ENCODE data around the gene STAU1. TPM values are rescaled to one million over a fixed set of nuclear protein-coding genes. Genes with fewer than 3 reads are reported as not detected.
"Not testable (repeated sequence)": the region's sequence is repeated elsewhere in the genome, so short reads cannot be mapped to it uniquely, and the experiment has no call there.

STAU1 gene
- total and polyA plus RNA-seq, 4 donors = 39.1 to 81.3 (median 60.1) TPM

DNA sequence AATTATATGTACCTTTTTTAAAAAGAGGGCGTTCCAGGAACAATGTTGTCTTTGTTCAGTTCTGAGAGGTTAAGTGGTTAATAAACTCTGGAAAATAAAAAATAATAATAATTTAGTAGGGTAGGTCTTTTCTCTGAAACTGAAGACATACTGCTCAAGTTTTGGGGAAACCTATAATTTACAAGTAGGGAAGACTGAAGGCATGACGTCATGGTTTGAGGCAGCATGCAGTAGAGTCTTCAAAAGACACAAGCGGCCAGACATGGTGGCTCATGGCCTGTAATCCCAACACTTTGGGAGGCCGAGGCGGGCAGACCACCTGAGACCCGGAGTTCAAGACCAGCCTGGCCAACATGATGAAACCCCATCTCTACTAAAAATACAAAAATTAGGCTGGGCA is 14.0 kb downstream of the STAU1 start:
- Histone ChIP-seq H3K9me3 (ENCODE audit: control insufficient read depth, low read length) (no peaks in the 10 kb centered on the region), H3K4me1 (ENCODE audit: control insufficient read depth in 1 of 2, insufficient read depth in 2 of 2, low read length in 2 of 2) (peaks cover 0 to 5% of the 10 kb centered on the region in 2 donors), H3K4me3 (ENCODE audit: low read length in 2 of 2) (no peak overlapping the region), H3K36me3 (ENCODE audit: control insufficient read depth in 1 of 2, insufficient read depth in 2 of 2, low read length in 1 of 2) (peaks cover 0 to 2% of the 10 kb centered on the region in 2 donors), H3K27ac (ENCODE audit: low read depth in 1 of 2, low read length in 2 of 2) (no peak overlapping the region), H3K27me3 (ENCODE audit: control insufficient read depth in 1 of 2, insufficient read depth in 2 of 2, low read length in 1 of 2) (no peaks in the 10 kb centered on the region)
- ATAC-seq (ENCODE audit: low FRiP score) = no peak
- intact Hi-C loops (cut with DNase I) = no loop called here
- peak in 1 of 2 donors; percentile 44 for DNase-seq
- WGBS, 2 donors = 94 to 95% methylated on average over 6 of the region's 6 CpGs

DNA sequence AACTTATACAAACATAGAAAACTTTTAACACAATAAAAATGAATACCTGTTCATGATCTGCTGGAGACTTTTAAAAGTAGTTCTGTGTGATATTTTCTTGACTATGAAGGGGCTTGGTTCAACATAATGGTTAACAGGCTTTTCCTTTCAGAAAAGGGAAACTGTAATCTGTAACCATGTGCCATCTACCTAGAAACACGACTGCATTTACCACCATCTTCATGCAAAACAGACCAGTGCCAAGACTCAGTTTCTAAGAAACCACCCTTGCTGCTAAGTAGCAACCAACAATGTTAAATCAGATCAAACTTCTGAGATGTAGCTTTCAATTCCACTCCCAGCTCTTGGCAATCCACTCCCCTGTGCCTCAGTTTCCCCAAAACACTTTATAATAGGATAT is 15.7 kb downstream of the STAU1 start:
- 23 to 28% methylated on average over 1 of the region's 1 CpG for WGBS, 2 donors
- intact Hi-C loops (cut with DNase I) = no loop called here
- no peak overlapping the region for H3K4me3 ChIP-seq (ENCODE audit: low read length in 2 of 2)
- no peak overlapping the region for H3K27ac ChIP-seq (ENCODE audit: low read depth in 1 of 2, low read length in 2 of 2)
- no peaks in the 10 kb centered on the region for H3K27me3 ChIP-seq (ENCODE audit: control insufficient read depth in 1 of 2, insufficient read depth in 2 of 2, low read length in 1 of 2)
- no peaks in the 10 kb centered on the region for H3K9me3 ChIP-seq (ENCODE audit: control insufficient read depth, low read length)
- peaks cover 0 to 2% of the 10 kb centered on the region in 2 donors for H3K36me3 ChIP-seq (ENCODE audit: control insufficient read depth in 1 of 2, insufficient read depth in 2 of 2, low read length in 1 of 2)
- peaks cover 0 to 8% of the 10 kb centered on the region in 2 donors for H3K4me1 ChIP-seq (ENCODE audit: control insufficient read depth in 1 of 2, insufficient read depth in 2 of 2, low read length in 2 of 2)
- DNase-seq = no peak
- ATAC-seq (ENCODE audit: low FRiP score) = no peak

DNA sequence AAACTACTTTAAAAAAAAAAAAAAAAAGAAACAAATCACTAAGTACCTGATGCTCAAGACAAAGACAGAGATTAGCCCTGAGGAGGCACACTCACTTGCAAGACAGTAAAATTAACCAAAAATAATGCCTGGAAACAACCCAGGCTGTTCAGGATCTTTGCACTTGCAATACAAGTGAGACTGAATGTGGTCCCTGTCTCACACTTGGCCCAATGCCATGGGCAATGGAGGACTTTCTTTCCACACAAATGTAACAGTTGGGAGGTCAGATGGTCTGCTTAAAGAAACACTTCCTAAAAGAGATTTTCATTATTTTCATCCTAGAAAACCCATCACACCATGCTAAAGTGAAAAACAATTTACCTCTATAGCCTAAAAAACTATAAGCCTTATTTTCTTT is 16.2 kb downstream of the STAU1 start:
- H3K4me1 ChIP-seq (ENCODE audit: control insufficient read depth in 1 of 2, insufficient read depth in 2 of 2, low read length in 2 of 2) = peaks cover 0 to 8% of the 10 kb centered on the region in 2 donors
- intact Hi-C loops (cut with DNase I) = no loop called here
- H3K36me3 ChIP-seq (ENCODE audit: control insufficient read depth in 1 of 2, insufficient read depth in 2 of 2, low read length in 1 of 2) = peaks cover 0 to 2% of the 10 kb centered on the region in 2 donors
- no peaks in the 10 kb centered on the region for H3K9me3 ChIP-seq (ENCODE audit: control insufficient read depth, low read length)
- H3K27me3 ChIP-seq (ENCODE audit: control insufficient read depth in 1 of 2, insufficient read depth in 2 of 2, low read length in 1 of 2) = no peaks in the 10 kb centered on the region
- no peak for ATAC-seq (ENCODE audit: low FRiP score)
- no peak overlapping the region for H3K27ac ChIP-seq (ENCODE audit: low read depth in 1 of 2, low read length in 2 of 2)
- no peak overlapping the region for H3K4me3 ChIP-seq (ENCODE audit: low read length in 2 of 2)
- peak in 1 of 2 donors; percentile 39 for DNase-seq

DNA sequence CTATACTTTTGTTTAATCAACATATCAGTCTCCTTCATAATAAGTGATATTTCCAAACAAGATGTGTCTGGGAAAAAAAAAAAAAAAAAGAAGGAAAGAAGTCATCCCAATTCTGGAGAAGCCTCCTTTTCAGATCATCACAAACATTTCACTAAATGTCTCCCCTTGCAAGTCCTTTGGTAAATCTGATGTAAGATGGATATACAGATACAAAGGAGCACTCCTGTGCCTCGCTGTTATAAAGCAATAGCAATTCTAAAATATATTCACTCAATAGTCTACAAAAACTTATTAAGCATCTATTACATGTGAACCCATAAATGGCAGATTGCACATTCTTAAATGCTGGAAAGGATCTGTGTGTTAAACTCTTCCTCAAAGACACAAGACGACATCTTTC is 17.4 kb downstream of the STAU1 start:
- intact Hi-C loops (cut with DNase I) = no loop called here
- Histone ChIP-seq H3K4me1 (ENCODE audit: control insufficient read depth in 1 of 2, insufficient read depth in 2 of 2, low read length in 2 of 2) (peaks cover 0 to 8% of the 10 kb centered on the region in 2 donors), H3K9me3 (ENCODE audit: control insufficient read depth, low read length) (no peaks in the 10 kb centered on the region), H3K36me3 (ENCODE audit: control insufficient read depth in 1 of 2, insufficient read depth in 2 of 2, low read length in 1 of 2) (peaks cover 0 to 2% of the 10 kb centered on the region in 2 donors), H3K27me3 (ENCODE audit: control insufficient read depth in 1 of 2, insufficient read depth in 2 of 2, low read length in 1 of 2) (no peaks in the 10 kb centered on the region), H3K27ac (ENCODE audit: low read depth in 1 of 2, low read length in 2 of 2) (no peak overlapping the region), H3K4me3 (ENCODE audit: low read length in 2 of 2) (no peak overlapping the region)
- DNase-seq = no peak
- WGBS, 2 donors = 96 to 99% methylated on average over 2 of the region's 2 CpGs
- no peak for ATAC-seq (ENCODE audit: low FRiP score)

DNA sequence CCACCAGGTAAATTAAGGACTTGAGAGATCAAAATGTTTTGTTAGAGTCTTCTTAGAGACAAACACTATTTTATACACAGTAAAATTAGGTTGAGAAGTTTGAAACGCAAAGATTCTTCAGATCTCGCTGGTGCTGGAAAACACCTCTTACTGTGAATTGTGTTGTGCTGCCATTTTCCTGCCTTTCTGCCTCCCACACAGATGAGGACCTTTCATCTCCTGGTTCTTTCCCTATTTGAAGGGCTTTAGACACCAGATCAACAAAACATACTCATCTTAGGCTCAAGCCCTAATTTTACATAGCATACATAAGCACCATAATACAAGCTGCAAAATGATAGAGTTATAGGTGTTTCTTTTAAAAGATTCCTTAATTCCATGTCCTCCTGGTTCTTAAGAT is 18.6 kb downstream of the STAU1 start:
- Histone ChIP-seq H3K36me3 (ENCODE audit: control insufficient read depth in 1 of 2, insufficient read depth in 2 of 2, low read length in 1 of 2) (peaks cover 0 to 2% of the 10 kb centered on the region in 2 donors), H3K27me3 (ENCODE audit: control insufficient read depth in 1 of 2, insufficient read depth in 2 of 2, low read length in 1 of 2) (no peaks in the 10 kb centered on the region), H3K9me3 (ENCODE audit: control insufficient read depth, low read length) (no peaks in the 10 kb centered on the region), H3K4me1 (ENCODE audit: control insufficient read depth in 1 of 2, insufficient read depth in 2 of 2, low read length in 2 of 2) (peaks cover 0 to 8% of the 10 kb centered on the region in 2 donors), H3K4me3 (ENCODE audit: low read length in 2 of 2) (no peak overlapping the region), H3K27ac (ENCODE audit: low read depth in 1 of 2, low read length in 2 of 2) (no peak overlapping the region)
- intact Hi-C loops (cut with DNase I) = no loop called here
- ATAC-seq (ENCODE audit: low FRiP score) (no peak), DNase-seq (no peak)
- WGBS, 2 donors = 79 to 93% methylated on average over 2 of the region's 2 CpGs

DNA sequence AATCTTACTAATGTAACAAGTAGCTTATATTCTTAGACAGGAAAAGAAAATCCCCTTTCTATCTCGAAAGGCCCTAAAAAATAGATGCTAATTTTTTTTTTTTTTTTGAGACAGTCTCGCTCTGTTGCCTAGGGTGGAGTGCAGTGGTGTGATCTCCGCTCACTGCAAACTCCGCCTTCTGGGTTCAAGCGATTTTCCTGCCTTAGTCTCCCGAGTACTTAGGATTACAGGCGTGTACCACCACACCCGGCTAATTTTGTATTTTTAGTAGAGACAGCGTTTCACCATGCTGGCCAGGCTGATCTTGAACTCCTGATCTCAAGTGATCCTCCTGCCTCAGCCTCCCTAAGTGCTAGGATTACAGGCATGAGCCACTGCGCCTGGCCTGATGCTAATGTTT is 19.3 kb downstream of the STAU1 start:
- H3K27ac ChIP-seq (ENCODE audit: low read depth in 1 of 2, low read length in 2 of 2); H3K4me3 ChIP-seq (ENCODE audit: low read length in 2 of 2); H3K9me3 ChIP-seq (ENCODE audit: control insufficient read depth, low read length); DNase-seq; H3K36me3 ChIP-seq (ENCODE audit: control insufficient read depth in 1 of 2, insufficient read depth in 2 of 2, low read length in 1 of 2); H3K4me1 ChIP-seq (ENCODE audit: control insufficient read depth in 1 of 2, insufficient read depth in 2 of 2, low read length in 2 of 2); H3K27me3 ChIP-seq (ENCODE audit: control insufficient read depth in 1 of 2, insufficient read depth in 2 of 2, low read length in 1 of 2); intact Hi-C loops (cut with DNase I); ATAC-seq (ENCODE audit: low FRiP score): not testable (repeated sequence)
- 94 to 96% methylated on average over 10 of the region's 10 CpGs for WGBS, 2 donors

DNA sequence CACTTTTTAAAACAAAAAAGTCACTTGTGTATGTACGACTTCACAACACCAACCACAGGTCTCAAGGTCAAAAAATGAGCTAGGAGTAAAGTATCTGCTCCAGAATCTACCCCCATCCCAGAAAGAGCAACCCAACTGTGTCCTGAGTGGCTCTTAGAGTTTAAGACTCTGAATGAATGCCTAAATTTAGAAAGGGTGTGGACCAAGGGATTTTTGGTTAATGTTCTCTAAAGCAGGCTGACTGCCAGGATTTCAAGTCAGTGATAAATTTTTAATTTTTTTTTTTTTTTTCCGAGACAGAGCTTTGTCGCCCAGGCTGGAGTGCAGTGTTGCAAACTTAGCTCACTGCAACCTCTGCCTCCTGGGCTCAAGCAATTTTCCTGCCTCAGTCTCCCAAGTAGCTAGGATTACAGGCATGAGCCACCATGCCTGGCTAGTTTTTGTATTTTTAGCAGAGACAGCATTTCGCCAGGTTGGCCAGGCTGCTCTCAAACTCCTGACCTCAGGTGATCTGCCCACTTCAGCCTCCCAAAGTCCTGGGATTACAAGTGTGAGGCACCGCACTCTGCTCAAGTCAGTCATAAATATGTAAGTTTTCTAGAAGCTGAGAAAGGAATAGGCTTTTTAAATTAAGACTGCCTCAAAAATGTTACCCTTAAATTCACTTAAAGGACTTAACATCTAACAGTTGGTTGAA is 20.2 kb downstream of the STAU1 start:
- DNase-seq (no peak), ATAC-seq (ENCODE audit: low FRiP score) (peak; percentile 78)
- intact Hi-C loops (cut with DNase I) = no loop called here
- H3K9me3 ChIP-seq (ENCODE audit: control insufficient read depth, low read length) = no peaks in the 10 kb centered on the region
- no peaks in the 10 kb centered on the region for H3K27me3 ChIP-seq (ENCODE audit: control insufficient read depth in 1 of 2, insufficient read depth in 2 of 2, low read length in 1 of 2)
- H3K27ac ChIP-seq (ENCODE audit: low read depth in 1 of 2, low read length in 2 of 2) = peak overlapping the region in 1 of 2 donors; percentile 57
- H3K4me3 ChIP-seq (ENCODE audit: low read length in 2 of 2) = peak overlapping the region in 1 of 2 donors; percentile 41
- peaks cover 0 to 3% of the 10 kb centered on the region in 2 donors for H3K36me3 ChIP-seq (ENCODE audit: control insufficient read depth in 1 of 2, insufficient read depth in 2 of 2, low read length in 1 of 2)
- H3K4me1 ChIP-seq (ENCODE audit: control insufficient read depth in 1 of 2, insufficient read depth in 2 of 2, low read length in 2 of 2) = peaks cover 0 to 8% of the 10 kb centered on the region in 2 donors
- WGBS, 2 donors = 24 to 25% methylated on average over 5 of the region's 5 CpGs

DNA sequence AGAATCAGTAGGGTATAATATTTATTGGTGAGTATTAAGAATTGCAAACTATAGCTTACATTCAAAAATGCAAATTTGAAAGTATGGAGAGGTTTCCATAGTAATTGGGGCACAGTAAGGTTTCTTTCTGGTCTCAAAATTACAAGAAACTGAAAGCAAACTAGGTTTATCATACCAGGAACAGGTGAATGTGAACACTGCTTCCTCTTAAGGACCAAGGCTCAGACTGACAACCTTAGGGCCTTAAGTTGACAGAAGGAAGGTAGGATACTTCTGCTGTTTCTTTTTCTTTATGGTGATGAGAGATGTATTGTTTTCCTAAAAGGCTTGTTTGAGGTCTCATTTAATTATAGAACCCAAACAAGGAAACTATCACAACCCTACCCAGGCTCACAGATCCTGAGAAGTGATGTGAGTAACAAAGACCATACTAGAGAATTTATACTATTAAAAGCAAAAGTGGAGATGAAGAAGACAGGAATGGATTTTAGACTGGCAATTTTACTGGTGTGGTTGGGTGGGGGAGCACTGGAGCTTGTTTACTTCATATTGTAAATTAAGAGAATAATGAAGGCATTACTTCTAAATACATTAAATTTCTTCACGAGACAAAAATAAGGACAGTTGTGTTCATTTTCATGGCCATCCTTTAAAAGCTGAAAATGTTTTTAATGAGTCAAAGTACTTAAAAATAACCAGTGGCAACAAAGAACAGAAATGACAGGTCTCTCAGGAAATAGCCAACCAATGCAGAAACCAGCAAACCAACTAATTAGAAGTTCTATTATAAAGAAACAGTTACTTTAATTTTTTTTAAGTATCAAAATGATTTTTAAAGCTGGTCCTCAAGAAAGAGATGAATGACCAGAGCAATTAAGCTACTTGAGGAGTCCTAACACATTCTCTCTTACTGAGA is 21.3 kb downstream of the STAU1 start:
- intact Hi-C loops (cut with DNase I) = no loop called here
- ATAC-seq (ENCODE audit: low FRiP score) (no peak), DNase-seq (no peak)
- H3K27me3 ChIP-seq (ENCODE audit: control insufficient read depth in 1 of 2, insufficient read depth in 2 of 2, low read length in 1 of 2) = no peaks in the 10 kb centered on the region
- H3K36me3 ChIP-seq (ENCODE audit: control insufficient read depth in 1 of 2, insufficient read depth in 2 of 2, low read length in 1 of 2) = peaks cover 0 to 3% of the 10 kb centered on the region in 2 donors
- peak overlapping the region in 1 of 2 donors; percentile 57 for H3K27ac ChIP-seq (ENCODE audit: low read depth in 1 of 2, low read length in 2 of 2)
- H3K4me3 ChIP-seq (ENCODE audit: low read length in 2 of 2) = peak overlapping the region in 1 of 2 donors; percentile 41
- WGBS, 2 donors = 54 to 70% methylated on average over 1 of the region's 1 CpG
- peaks cover 0 to 8% of the 10 kb centered on the region in 2 donors for H3K4me1 ChIP-seq (ENCODE audit: control insufficient read depth in 1 of 2, insufficient read depth in 2 of 2, low read length in 2 of 2)
- H3K9me3 ChIP-seq (ENCODE audit: control insufficient read depth, low read length) = no peaks in the 10 kb centered on the region

Data from aorta (tissue), 5 donors.